Activated T-cell treated with anti-CD3 and anti-CD28 coated beads for 48 hours (primary cell): ENCODE measurements around the gene CNTN1.

Experiments
- DNase-seq: peaks from one replicate; pipeline ENCODE4 v3.0.0-alpha.2; 2020; ENCODE audit warnings: low read depth

Gene CNTN1

DNA sequence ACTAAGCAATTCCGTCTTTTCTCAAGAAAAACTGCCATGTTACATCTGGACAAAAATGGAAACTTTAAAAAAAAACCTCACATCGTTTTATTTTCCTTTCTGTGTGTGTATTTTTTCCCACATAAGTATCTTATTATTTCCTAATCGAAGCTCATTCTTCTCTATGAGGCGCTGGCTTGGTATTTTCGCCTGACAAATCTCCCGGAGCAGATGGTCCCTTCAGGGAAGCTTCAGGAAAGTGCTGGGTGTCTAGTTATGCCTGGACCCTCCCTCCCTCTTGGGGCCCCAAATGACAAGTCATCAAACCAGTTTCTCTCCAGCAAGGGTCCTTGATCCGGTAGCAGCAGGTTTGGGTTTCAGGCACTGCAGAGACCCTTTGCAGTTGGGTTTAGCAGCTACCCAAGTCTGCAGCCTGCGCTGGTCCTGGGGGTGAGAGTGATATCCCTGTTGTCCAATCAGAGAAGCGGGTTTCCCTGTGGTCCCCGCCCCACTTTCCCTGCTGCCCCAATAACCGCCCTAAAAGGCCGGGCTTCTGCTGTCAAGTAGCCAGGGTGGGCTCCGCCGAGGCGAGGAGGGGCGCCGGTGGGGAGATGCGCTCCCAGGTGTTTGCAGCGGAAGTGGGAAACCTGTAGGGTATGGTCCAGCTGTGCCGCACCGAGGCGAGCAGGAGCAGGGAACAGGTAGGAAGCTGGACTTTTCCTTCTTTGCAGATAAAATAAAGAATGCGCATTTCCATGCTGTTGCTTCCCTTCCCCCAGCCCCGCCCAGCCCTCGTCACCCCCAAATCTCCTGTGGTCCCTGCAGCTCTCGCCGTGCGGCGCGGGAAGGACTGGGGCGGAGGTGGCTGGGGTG is at the start of gene CNTN1:
CNTN1 (plus strand) TSS at position 527 of the 852 bp plus-strand sequence.
- no peak for DNase-seq

DNA sequence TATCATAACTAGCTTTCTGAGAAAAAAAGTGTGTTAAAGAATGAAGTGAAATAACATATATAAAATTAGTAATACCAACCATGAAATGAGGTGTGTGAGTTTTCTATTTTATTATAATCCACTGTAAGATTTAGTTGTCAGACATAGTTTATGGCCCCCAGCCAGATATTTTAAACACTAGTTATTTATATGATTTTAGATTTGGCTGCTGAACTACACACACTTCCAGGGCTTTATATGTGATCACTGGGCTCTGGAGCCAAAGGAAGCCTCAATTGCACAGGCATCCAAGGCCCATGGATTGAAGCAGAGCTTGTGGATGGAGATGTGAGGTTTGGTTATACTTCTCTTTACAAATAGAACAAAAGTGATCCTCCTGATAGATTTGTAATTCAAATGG is 48.7 kb upstream of the CNTN1 start:
- DNase-seq: no peak

DNA sequence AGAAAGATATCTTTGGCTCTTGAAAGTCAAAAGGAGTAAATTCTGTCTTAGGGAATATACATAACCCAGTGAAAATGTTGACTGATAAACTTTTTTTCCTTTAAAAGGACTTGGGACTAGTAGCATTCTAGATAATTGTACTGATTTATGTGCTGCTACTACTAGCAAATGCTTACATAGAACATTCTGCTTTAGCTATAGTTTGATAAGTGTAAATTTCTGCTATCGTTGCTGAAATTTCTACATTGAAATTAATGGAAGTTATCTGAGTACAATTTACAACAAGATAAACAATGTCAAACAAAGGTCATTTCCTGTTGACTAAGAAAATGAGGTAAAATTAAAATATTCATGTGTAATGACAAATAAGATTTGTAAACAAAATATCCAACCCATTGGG is 48.3 kb upstream of the CNTN1 start:
- DNase-seq: no peak

DNA sequence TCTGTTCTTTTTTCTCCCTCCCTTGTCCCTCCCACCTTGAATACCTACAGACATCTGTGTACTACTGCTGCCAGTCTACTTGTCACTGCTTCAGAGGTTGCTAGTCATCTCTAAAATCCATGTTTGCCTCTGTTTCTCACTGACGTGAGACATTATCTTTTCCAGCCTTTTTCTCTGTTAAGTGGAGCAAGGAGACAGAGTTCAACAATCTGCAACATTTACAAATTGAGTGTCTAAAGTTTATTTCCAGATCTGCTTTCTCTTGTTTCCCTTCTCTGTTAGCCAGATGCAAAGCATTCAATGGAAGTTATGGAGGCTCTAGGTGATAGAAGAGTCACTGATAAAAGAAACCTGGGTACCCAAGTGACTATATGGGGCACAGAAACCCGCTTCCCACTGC is 47.5 kb upstream of the CNTN1 start:
- DNase-seq: no peak

DNA sequence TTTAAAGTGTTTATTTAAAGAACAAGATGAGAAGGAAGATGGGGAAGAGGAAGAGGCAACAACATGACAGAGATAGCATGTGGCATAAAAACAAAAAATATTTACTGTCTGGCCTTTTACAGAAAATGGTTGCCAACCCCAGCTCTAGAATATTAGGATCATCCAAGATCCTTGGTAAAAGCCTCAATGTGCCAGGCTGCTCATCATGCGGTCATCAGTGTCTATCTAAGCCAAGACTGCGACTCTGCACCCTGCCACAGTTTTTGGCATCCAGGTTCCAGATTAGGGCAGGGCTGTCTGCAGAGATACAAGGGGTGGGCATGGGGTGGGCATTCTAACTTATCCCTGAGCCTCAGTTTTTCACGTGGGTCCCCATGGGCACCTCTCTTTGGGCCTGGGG is 46.9 kb upstream of the CNTN1 start:
- no peak for DNase-seq

DNA sequence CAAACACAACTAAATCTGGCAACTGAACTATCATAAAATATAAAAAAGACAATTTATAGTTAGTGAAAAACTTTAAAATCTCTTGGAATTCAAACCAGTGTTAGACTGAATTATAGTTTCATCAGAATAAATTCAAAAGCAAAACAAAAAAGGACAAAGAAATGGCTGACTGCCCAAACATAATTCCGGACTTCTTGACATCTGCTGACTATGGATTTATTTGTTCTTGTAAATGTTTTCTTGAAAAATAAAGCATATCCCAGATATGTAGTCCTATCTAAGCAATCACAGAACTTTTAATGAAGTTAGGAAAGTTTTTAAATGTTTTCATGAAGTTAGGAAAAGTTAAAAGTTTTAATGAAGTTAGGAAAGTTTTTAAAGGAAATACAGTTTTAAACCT is 45.8 kb upstream of the CNTN1 start:
- DNase-seq: no peak

DNA sequence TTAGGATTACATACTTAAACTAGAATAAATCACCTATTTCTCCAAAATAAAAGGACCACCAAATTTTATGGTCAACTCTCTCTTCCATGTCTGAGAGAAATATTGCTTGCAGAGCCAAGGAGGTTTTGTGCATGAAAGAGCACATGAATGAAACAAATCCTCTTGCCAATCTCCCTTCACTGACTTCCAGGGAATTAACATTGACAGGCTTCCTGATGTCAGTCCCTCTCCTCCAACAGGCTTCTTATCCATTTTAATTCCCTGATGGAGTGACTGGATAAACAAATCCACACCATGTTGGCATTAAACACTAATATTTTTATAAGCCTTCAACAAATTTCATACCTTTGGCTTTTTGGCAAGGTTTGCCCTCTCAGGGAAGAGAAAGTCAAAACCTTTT is 45.3 kb upstream of the CNTN1 start:
- DNase-seq: no peak

DNA sequence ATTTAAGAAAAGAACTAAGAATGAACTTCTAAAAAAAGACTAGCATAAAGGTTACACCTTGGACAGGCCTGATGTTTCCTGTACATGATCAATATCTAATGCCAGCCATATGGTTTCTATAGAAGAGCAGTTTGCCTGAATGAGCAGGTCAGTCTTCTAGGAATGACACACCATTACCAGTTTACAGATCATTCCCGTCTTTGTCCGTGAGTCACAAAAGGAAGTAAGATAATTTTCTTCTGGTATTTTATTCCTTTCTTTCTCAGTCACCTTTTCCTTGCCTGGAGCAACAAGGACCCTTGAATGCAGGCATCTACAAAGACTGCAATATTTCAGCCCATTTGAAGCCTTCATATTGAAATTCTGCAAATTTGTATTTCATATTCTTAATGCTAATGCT is 44.6 kb upstream of the CNTN1 start:
- no peak for DNase-seq

DNA sequence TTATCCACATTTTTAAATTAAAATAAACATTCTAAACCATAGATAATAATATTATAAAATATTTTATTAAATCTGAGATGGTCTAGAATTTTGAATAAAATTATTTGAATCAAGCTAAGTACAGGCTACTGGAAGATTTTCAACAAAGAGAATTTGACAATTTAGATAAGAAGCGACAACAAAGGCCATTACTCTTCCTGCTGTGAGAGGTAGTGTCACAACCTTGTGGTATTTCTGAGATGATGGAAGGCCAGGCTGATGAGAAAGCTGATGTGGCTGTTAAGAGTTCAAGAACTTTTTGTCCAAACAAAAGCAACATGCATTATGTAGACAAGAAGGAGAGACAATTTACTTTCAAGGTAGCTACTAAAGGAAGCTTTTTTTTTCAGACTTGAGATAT is 43.7 kb upstream of the CNTN1 start:
- no peak for DNase-seq

DNA sequence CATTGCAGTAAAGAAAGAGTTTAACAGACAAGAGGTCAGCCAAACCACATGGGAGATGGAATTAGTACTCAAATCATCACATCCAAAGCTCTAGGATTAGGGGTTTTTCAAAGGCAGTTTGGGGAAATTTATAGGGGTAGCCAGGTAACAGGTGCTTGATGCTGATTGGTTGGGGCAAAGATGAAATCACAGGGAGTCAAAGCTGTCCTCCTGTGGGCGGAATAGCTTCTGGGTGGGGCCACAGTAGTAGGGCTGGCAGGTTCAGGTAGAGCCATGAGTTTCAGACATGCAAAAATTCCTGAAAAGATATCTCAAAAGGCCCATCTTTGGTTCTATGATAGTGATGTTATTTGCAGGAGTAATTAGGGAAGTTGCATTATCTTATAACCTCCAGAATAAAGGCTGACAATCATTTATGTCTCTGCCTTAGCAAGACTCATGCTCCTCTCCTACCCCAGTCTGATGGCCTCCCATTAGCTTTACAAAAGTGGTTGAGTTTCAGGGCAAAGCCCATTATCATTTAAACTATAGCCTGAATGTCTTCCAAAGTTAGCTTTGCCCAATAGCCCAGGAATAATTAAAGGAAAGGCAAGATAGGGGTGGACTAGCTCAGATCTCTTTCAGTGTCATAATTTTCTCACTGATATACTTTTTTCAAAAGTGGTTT is 42.1 kb upstream of the CNTN1 start:
- DNase-seq: no peak

DNA sequence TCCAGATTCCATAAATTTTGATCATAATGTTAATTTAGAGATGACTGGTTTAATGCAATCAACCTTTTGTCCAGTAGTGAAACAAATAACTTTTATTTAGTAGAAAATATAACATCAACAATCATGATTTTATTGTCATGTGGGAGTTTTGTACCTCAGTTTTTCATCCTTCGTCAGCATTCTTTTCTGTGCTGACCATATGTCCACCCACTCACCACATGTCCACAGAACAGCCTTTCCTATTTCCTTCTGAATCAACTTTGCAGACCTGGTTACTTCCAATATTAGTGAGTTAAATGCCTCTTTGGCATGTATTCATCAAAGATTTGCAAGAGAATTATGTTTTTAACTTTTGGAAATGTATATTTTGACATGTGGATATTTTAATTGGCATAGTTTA is 36.8 kb upstream of the CNTN1 start:
- DNase-seq: no peak

DNA sequence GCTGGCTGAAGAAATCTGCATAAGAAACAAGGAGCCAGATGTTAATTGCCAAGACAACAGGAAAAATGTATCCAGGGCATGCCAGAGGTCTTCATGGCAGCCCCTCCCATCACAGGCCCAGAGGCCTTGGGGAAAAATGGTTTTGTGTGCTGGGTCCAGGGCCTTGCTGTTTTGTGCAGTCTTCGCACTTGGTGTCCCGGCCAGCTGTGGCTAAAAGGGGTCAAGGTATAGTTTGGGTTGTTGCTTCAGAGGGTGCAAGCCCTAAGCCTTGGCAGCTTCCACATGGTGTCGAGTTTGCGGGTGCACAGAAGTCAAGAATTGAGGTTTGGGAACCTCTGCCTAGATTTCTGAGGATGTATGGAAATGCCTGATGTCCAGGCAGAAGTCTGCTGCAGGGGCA is 29.9 kb upstream of the CNTN1 start:
- no peak for DNase-seq

DNA sequence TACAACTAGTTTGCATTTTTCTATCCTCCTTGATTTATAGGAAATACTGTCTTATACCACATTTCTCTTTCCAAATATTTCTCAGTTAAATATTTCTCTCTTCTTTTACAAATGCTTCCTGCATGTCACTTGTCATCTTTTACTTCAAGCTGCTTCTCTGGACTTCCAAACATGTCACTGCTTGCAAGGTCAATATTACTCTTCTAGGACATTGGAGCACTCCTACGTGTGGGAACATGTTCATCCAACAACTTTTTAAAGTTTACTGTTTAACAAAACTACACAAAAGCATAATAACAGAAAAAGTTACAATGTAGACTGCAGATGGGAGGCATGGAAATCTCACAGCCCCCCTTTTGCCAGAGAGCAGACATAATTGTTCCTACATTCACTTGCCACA is 28.5 kb upstream of the CNTN1 start:
- DNase-seq: no peak

DNA sequence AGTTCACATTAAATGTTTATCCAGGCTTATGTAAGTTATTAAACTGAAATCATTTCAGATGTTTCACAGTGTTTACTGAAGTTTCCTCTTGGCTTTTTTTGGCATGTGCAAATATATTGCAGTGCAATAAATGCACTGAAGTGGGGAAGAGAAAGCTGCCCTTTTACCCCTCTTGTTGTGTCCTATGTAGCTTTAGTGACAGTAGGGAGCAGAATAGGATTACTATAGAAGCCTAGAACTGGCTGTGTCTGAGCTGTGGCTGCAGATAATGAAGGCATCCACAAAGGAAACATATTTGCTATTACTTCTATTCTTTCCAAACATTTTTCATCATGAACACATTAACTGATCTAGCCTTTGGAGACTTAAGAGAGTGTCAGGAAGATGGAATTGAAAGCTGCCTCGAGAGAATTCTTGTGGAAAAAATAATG is 24.1 kb upstream of the CNTN1 start:
- DNase-seq: no peak

DNA sequence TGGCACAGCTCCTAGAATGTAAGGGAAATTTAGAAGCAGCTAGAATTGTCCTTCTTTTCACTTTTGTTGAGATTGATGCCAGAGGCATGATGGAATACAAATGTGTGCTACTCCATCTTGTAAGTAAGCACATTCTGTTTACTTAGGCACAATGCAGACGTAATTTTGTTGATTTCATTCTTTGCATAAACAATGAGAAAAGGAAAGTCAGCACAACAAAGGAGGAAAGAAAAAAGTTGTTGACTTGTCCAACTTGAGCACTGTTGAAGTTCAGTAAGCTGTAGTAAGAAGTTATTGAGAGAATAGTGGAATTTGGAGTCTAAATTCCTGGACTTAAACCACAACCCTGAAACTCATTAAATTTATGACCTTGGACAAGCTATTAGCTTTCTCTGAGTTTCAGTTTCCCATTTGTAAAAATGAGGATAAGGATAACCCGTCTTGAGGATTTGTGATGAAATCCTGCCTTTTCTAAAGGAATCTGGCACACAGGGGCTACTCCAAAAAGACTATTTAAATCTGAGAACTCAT is 19.4 kb upstream of the CNTN1 start:
- no peak for DNase-seq

DNA sequence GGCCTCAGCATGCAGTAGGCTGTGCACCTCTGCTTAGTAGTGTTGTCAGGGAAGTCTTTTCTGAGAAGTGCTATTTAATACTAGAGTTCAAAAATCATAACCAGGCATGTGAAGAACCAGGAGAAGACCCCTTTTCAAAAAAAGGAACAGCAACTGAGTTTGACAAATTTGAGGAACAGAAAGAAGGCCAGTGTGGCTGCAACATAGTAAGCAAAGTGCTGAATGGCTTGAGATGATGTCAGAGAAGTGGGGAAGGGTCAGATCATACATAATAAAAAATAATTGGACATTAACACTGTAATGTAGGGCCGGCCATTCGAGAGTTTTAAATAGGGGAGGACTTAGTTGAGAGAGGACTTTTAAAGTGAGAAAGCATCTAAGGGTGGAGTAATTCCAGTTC is 11.1 kb upstream of the CNTN1 start:
- no peak for DNase-seq

DNA sequence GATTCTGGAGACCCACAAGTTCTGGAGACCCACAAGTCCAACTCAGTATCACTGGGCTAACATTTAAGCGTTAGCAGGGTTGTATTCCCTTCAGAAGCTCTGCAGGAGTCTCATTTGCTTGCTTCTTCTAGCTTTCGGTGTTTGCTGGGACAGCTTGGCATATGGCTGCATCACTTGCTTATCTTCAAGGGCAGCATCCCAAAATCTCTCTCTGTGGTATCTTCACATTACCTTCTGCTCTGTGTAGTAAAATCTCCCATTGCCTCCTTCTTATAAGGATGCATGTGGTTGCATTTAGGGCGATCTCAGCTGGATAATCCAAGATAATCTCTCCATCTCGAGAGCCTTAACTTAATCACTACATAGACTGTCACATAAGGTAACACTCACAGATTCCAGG is 7.3 kb upstream of the CNTN1 start:
- no peak for DNase-seq

DNA sequence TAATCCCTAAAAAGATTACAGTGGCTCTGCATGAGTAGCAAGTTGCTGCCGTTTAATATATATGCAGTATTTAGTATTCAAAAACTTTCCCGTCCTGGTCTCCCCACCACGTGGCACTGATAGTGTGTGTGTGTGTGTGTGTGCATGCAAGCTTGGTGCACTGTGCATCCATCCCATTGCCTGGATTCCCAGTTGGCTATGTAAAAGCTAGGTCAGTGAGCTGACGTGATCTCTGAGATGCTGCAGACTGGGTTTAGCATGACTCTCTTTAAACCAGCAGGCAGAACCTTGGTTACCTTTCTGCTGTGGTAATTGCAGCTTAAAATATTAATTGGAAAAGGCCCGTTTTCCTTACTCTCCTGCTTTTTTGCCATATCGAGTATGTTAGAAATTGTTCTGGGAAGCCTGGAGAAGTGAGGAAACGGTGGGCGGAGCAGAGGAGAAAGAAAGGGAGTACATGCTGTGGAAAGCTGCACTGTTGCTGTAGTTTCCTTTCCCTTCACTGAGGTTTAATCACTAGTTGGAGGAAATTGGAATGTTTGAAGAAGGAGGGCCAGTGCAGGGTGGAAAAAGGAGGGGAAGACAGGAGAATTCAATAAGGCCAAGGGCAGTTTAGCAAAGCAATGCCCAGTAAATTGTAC is 4.0 kb upstream of the CNTN1 start:
- no peak for DNase-seq

DNA sequence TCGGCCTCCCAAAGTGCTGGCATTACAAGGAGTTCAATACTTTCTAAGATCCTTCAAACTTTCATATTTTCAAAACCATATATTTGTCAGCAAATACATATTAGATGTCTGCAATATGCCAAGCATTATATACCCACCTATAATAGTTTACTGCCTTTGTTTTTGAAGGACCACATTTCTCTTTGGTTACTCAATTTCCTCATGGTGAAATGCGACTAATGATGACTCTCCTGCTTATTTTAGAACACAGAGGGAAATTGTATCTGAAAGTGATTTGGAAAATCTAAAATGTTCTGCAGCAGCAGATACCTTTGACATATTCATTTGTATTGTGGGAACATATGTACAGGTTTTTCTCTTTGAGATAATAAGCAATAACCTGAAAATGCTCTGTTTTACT is 2.7 kb upstream of the CNTN1 start:
- no peak for DNase-seq

DNA sequence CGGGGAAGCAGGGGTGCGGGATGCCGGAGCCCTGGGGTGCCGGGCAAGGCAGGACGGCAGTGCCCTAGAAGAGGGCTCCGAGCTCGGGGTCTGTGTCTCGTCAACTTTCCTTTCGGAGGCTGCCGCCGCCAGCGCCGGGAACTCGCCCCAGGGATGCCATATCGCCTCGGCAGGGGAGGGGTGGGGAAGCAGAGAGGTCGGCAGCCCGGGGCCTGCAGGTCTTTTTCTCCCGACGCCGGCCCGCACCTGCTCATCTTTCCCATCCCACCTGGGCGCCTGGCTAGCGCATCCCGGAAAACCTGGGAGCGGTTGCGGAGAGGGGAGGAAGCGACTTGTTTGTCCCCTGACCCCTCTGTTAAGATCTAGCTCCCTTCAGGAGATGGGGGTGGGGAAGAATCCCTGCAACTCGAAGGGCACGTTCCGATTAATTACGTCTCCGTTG is 547 bp downstream of the CNTN1 start:
- no peak for DNase-seq

DNA sequence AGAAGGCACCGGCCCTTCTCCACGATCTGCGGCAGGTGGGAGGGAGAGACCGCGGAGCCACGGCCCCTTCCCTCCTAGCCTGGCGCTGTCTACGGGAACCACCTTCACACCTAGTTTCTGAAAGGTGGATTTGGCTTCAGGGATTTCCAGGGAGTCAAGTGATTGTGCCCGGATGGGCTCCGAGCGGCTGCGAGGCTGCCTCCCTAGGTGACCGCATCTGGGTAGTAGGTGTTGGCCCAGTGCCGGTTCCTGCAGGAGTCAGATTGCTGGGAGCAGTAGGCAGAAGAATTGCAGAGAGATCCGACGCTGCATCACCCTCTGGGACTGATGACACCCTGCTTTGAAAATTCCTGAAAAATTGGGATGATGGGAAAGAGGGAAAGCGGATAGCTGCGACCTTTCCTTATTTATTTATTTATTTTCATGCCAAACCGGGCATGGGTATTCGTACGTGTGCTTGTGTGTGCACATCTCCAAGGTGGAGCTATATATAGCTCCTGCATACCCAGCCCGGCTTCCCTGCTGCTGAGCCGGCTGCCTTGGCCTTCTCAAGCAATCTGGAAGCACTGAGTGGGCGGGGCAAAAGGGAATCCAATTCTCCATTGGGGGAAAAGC is 1.1 kb downstream of the CNTN1 start:
- DNase-seq: no peak

DNA sequence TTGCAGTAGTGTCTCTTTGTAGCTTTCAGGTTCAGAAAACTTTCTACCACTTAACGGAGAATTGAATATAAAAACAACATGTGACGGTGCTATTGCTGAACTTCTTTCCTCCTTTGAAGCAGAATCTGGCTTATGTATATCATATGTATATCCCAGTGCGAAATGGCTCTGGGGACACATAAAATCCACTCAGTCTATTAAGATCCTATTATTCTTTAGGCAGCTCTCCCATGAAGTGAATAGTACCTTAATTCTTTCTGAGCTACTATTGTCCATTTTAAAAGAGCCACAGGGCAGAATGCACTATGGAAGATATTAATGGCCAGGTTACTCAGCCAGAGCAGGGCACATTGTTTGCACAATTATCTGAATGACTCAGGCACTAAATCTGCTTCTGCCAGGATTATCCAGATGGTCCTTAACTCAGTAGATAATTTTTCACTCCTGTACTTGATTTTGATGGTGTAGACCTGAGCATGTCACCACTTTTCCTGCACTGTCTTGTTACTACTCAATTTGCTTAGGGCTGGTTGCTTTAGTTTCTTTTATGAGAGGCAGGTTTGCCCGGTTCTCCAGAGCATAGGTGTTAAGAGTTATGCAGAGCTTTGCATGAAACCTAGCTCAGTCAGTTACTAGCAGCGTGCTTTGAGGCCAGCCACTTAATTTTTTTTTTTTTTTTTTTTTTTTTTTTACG is 5.5 kb downstream of the CNTN1 start:
- DNase-seq: no peak
